Astrocyte (in vitro differentiated cells and primary cell): ENCODE data around the gene TTC12.

Experiments
- EZH2 ChIP-seq: IDR thresholded peaks from 2 replicates; pipeline ENCODE4 v1.6.1; 2012; ENCODE audit warnings: mild to moderate bottlenecking, low read length, inconsistent platforms; ENCODE audit not compliant: insufficient read depth
- TF ChIP-seq, protein P1 (sequence below): IDR thresholded peaks from 2 replicates; pipeline ENCODE4 v1.5.1; 2011; ENCODE audit warnings: low read depth, mild to moderate bottlenecking, inconsistent platforms, low read length, moderate library complexity; ENCODE audit not compliant: insufficient read depth

DNA sequence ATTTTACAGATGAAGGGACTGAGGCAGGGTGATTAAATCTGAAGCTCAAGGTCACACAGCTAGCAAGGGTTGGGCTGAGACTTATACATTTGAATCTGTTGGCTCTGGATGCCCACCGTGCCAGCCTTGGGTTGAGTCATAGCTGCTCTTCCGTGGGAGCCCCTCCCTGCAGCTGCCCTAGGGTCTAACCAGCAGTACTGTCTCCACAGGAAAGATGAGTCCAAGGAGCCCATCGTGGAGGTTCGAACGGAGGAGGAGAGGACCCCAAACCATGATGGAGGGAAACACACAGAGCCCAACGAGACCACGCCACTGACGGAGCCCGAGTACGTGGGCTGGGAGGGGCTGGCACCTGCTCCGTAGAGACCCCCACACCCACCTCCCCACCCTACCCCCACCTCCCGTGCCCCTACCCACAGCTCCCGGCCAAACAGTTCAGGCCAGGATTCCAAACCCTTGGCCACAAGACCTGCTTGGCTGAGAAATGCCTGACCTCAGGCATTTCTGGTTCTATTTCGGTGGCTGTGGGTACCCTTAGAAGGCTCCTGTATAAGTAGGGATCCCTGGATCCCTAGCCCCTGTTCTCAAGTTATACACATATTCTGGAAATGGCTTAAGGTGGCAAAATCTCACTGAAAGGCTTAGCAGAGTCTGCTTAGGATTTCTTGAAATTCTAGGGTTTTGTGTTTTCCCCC is 42.7 kb upstream of the TTC12 start:
- TF ChIP-seq, protein P1, sequence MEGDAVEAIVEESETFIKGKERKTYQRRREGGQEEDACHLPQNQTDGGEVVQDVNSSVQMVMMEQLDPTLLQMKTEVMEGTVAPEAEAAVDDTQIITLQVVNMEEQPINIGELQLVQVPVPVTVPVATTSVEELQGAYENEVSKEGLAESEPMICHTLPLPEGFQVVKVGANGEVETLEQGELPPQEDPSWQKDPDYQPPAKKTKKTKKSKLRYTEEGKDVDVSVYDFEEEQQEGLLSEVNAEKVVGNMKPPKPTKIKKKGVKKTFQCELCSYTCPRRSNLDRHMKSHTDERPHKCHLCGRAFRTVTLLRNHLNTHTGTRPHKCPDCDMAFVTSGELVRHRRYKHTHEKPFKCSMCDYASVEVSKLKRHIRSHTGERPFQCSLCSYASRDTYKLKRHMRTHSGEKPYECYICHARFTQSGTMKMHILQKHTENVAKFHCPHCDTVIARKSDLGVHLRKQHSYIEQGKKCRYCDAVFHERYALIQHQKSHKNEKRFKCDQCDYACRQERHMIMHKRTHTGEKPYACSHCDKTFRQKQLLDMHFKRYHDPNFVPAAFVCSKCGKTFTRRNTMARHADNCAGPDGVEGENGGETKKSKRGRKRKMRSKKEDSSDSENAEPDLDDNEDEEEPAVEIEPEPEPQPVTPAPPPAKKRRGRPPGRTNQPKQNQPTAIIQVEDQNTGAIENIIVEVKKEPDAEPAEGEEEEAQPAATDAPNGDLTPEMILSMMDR, result no peak
- no peak for TF ChIP-seq EZH2
